Right lobe of liver (tissue), 6 donors: ENCODE data around the gene CRYBB1. TPM values are rescaled to one million over a fixed set of nuclear protein-coding genes. Genes with fewer than 3 reads are reported as not detected.

Experiments
- ATAC-seq, 4 donors: fragments of 200-7000 bp; cut with Tn5 transposase; one replicate each; pipeline ENCODE4 v1.9.1; 2020; ENCODE audit warnings: mild to moderate bottlenecking in 4 of 4, moderate library complexity in 4 of 4
- DNase-seq, 3 donors: peaks; one replicate each; pipeline ENCODE4 v3.0.0-alpha.2; 2020
- H3K27ac ChIP-seq, 3 donors: fragments of 200-600 bp; one replicate each; pipeline ENCODE4 v1.8.0; 2022
- H3K27me3 ChIP-seq, 2 donors: fragments of 200-600 bp; one replicate each; pipeline ENCODE4 v1.8.0; 2022
- H3K36me3 ChIP-seq, 4 donors: fragments of 200-600 bp; sonication (generic) in 1 of 4; one replicate each; pipeline versions ENCODE4 v1.5.1 to v1.8.0; 2017 to 2022; ENCODE audit warnings: control low read depth in 1 of 4
- H3K4me1 ChIP-seq, 4 donors: fragments of 200-600 bp; sonication (generic) in 1 of 4; one replicate each; pipeline versions ENCODE4 v1.5.1 to v1.8.0; 2017 to 2022; ENCODE audit warnings: control low read depth in 1 of 4
- H3K4me3 ChIP-seq, 3 donors: fragments of 200-600 bp; one replicate each; pipeline ENCODE4 v1.8.0; 2022
- H3K9me3 ChIP-seq, 4 donors: fragments of 200-600 bp; sonication (generic) in 1 of 4; one replicate each; pipeline versions ENCODE4 v1.5.1 to v1.8.0; 2017 to 2022; ENCODE audit warnings: control low read depth in 1 of 4
- CTCF ChIP-seq, 4 donors: fragments of 200-600 bp in 3 of 4; fragments of 450-650 bp in 1 of 4; IDR thresholded peaks; one replicate each; pipeline versions ENCODE4 v1.5.1 to v1.8.0; 2016 to 2022; ENCODE audit warnings: antibody characterized with exemption in 4 of 4, mild to moderate bottlenecking in 2 of 4
- POLR2A ChIP-seq: fragments of 450-650 bp; IDR thresholded peaks from one replicate; pipeline ENCODE4 v1.6.1; 2017; ENCODE audit warnings: antibody characterized with exemption, mild to moderate bottlenecking
- WGBS: methylation state at CpG from one replicate; pipeline ENCODE4 v1.1.6; 2018; ENCODE audit warnings: low coverage, low lambda C conversion rate; ENCODE audit not compliant: insufficient coverage; ENCODE audit errors: missing lambda C conversion rate; 5-methylcytosine and 5-hydroxymethylcytosine counted together
- intact Hi-C, 2 donors: fragments of 100-400 bp; cut with DNase I; formaldehyde crosslinking; loops; one replicate each; pipeline versions ENCODE4 v1.11.2 to v1.14.1; 2022
- total RNA-seq, 6 experiments: library from RNA; depleted of rRNA in 2 of 6; stranded (reverse); fragments of >200 nt in 2 of 6; fragmentation: NEBNext Ultra II Directional in 3 of 6; extraction: Animal tissue kit (Norgen Biotek cat#: 25700) in 3 of 6; gene quantifications; one replicate each; pipeline versions ENCODE4 v1.1.0 to v1.2.4, GENCODE V29; 2016 to 2023
- donor health status: DM: no; HTN: yes; CAD: no.
- donor health status: DM: no; HTN: no; CAD: no.
- donor health status: DM: no; HTN: no; CAD: no.
- donor health status: DM: no; HTN: yes; CAD: no.
- donor health status: DM: no; HTN: yes; CAD: no.

The CRYBB1 gene
- total RNA-seq, 6 experiments from 2014 or later: 0.53 to 0.59 TPM; not detected in 4

GRCh38 chr22:26658671-26659478 is 41.0 kb upstream of the CRYBB1 start:
- peak overlapping the region in 1 of 3 donors; percentile 20 for H3K4me3 ChIP-seq
- H3K4me1 ChIP-seq: peaks cover 0 to 5% (median 0%) of the 10 kb centered on the region in 4 donors
- H3K36me3 ChIP-seq: no peaks in the 10 kb centered on the region
- TF ChIP-seq CTCF (IDR thresholded peaks at IDR 0.05) (no peak), POLR2A (no peak)
- intact Hi-C loops: loop anchor here in 1 of 2 donors (10.0 kb wide), 1 partner anchor 284 kb away; no protein-coding TSS in a partner anchor
- ATAC-seq (peak; percentile 38 to 75 (median 48)), DNase-seq (peak in 1 of 3 donors; percentile 58)
- 8% methylated on average over 9 of the region's 27 CpGs for WGBS
- no peaks in the 10 kb centered on the region for H3K9me3 ChIP-seq
- no peak overlapping the region for H3K27ac ChIP-seq
- peaks cover 9 to 25% of the 10 kb centered on the region in 2 donors for H3K27me3 ChIP-seq

- intact Hi-C loops: loop anchor here in 1 of 2 donors (10.0 kb wide), 1 partner anchor 283 kb away; no protein-coding TSS in a partner anchor
- WGBS: 1% methylated on average over 9 of the region's 11 CpGs
- peaks cover 9 to 25% of the 10 kb centered on the region in 2 donors for H3K27me3 ChIP-seq
- no peak for ATAC-seq
- no peak overlapping the region for H3K27ac ChIP-seq
- no peaks in the 10 kb centered on the region for H3K9me3 ChIP-seq
- H3K36me3 ChIP-seq: no peaks in the 10 kb centered on the region
- DNase-seq: no peak
- peaks cover 0 to 5% (median 0%) of the 10 kb centered on the region in 4 donors for H3K4me1 ChIP-seq
- TF ChIP-seq CTCF (IDR thresholded peaks at IDR 0.05) (no peak), POLR2A (no peak)
- H3K4me3 ChIP-seq: peak overlapping the region in 1 of 3 donors; percentile 20
Measured at GRCh38 chr22:26658161-26658560, 40.3 kb upstream of the CRYBB1 start.

GRCh38 chr22:26656891-26657851 is 39.3 kb upstream of the CRYBB1 start, which contains the start of gene MIAT:
Gene MIAT, plus strand, starts transcription at chr22:26657588.
- Histone ChIP-seq H3K9me3 (no peaks in the 10 kb centered on the region), H3K4me1 (peaks cover 0 to 5% (median 0%) of the 10 kb centered on the region in 4 donors), H3K27ac (no peak within 1 kb of the TSS), H3K27me3 (peaks cover 9 to 25% of the 10 kb centered on the region in 2 donors), H3K4me3 (peak within 1 kb of the TSS in 1 of 3 donors; percentile 20), H3K36me3 (no peaks in the 10 kb centered on the region)
- intact Hi-C loops: loop anchor here in 1 of 2 donors (10.0 kb wide), 1 partner anchor 282 kb away; no protein-coding TSS in a partner anchor
- DNase-seq (peak in 1 of 3 donors; percentile 36), ATAC-seq (peak; percentile 30 to 50 (median 42))
- TF ChIP-seq CTCF (IDR thresholded peaks at IDR 0.05): no peak
- TF ChIP-seq POLR2A: no peak
- WGBS: 5% methylated on average over 19 of the region's 62 CpGs

GRCh38 chr22:26651815-26652214 is 34.0 kb upstream of the CRYBB1 start:
- TF ChIP-seq POLR2A: no peak
- TF ChIP-seq CTCF (IDR thresholded peaks at IDR 0.05): no peak
- Histone ChIP-seq H3K9me3 (no peaks in the 10 kb centered on the region), H3K27ac (no peak overlapping the region), H3K4me3 (no peak overlapping the region), H3K36me3 (no peaks in the 10 kb centered on the region), H3K4me1 (no peaks in the 10 kb centered on the region), H3K27me3 (peaks cover 0 to 1% of the 10 kb centered on the region in 2 donors)
- 26% methylated on average over 6 of the region's 10 CpGs for WGBS
- no peak for ATAC-seq
- intact Hi-C loops: loop anchor here in 1 of 2 donors (10.0 kb wide), 1 partner anchor 277 kb away; no protein-coding TSS in a partner anchor
- DNase-seq: no peak
